Measurements from ENCODE around the gene ZNF491. TPM values are rescaled to one million over a fixed set of nuclear protein-coding genes. Genes with fewer than 3 reads are reported as not detected.
A peak's percentile ranks its signal among the peaks of the same experiment; 100 is the strongest.

ZNF491 gene
- total RNA-seq, 1 experiment from 2014 or later, result not detected

DNA sequence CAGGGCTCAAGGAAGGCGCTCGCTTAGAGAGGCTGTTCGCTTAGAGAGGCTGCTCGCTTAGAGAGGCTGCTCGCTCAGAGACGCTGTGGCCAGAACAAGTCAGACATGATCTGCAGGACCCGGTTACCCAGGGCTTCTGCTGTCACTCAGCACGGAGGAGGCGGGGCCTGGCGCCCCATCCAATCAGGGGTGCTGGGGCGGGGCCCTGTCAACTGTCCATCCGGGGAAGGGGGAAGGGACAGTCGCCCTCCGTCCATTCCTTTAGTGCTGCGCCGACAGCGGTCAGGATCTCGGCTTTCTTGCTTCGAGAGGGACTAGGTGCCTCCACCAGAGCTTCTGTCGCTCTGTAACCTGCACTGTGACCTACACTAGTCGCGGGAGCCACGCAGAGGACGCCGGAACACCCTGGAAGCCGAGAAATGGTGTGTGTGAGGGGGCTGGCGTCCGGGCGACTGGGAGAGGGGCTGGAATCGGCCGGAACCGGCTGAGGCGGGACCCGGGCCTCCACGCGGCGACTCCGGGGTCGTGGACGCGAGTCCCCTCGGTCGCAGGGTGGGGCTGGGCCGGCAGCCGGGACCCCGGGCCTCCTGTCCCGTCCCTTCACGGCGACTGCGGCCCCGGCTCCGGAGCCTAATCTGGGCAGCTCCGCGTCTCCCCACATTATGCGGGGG, 15.8 kb downstream of the ZNF491 start, which contains the start of gene ZNF440:
Gene ZNF440, plus strand, starts transcription at position 245 of the 671 bp plus-strand sequence. Its CDS starts 175 bp downstream, at position 420.
- RAD21 ChIA-PET (ENCODE audit: low non-redundant PET in 1 of 2, low total read pairs in 2 of 2, uncharacterized antibody in 2 of 2, unreplicated experiment in 2 of 2), result no interaction called here
- TF ChIP-seq FOSL1 (IDR thresholded peaks at IDR 0.05; ENCODE audit: low read depth), result no peak
- peak; percentile 97 for TF ChIP-seq POLR2AphosphoS5 (IDR thresholded peaks at IDR 0.05; ENCODE audit: low read depth, low read length)
- peak; percentile 31; the same call in 1 of the 2 replicates for TF ChIP-seq SIN3A (IDR thresholded peaks at IDR 0.05; ENCODE audit: low read depth)
- TF ChIP-seq, protein P1, sequence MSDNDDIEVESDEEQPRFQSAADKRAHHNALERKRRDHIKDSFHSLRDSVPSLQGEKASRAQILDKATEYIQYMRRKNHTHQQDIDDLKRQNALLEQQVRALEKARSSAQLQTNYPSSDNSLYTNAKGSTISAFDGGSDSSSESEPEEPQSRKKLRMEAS (IDR thresholded peaks at IDR 0.05), result no peak; the same call in 1 of the 2 replicates
- TF ChIP-seq SP1 (IDR thresholded peaks at IDR 0.05; ENCODE audit: low read depth), result peak; percentile 60
- no peak for TF ChIP-seq SRF (IDR thresholded peaks at IDR 0.05; ENCODE audit: low read depth)
- TF ChIP-seq CBX3 (IDR thresholded peaks at IDR 0.05; ENCODE audit: low read depth), result no peak
- TF ChIP-seq YY1 (IDR thresholded peaks at IDR 0.05; ENCODE audit: extremely low read depth, insufficient replicate concordance, low read depth, low read length), result peak; percentile 37
- TF ChIP-seq ZNF274 (IDR thresholded peaks at IDR 0.05; ENCODE audit: low read depth, low read length), result no peak
- Histone ChIP-seq H3K4me3 (replicated peaks in 1 of 2; ENCODE audit: low read depth in 1 of 2, low read length in 2 of 2) (peak within 1 kb of the TSS; percentile 73 to 89), H3K36me3 (ENCODE audit: control insufficient read depth in 1 of 2, insufficient read depth in 2 of 2, low read length in 2 of 2) (no peaks in the 10 kb centered on the region), H2AFZ (ENCODE audit: low read depth, low read length, poor library complexity, severe bottlenecking) (peak within 1 kb of the TSS; percentile 68), H3K9me3 (ENCODE audit: control insufficient read depth in 1 of 2, insufficient read depth in 1 of 2, low read depth in 1 of 2, low read length in 2 of 2) (peaks cover 2 to 5% of the 10 kb centered on the region in 2 experiments; a peak in 2 of 4 replicates), H3K9me2 (ENCODE audit: insufficient read depth) (no peaks in the 10 kb centered on the region), H3K79me2 (ENCODE audit: insufficient read depth, low read length) (0 out of 2 replicates have a peak, but pooled peaks cover 4% of the 10 kb centered on the region), H4K20me1 (ENCODE audit: insufficient read depth) (no peaks in the 10 kb centered on the region), H3K9ac (ENCODE audit: low read length) (peak within 1 kb of the TSS; percentile 70), H3K4me1 (ENCODE audit: control insufficient read depth in 1 of 2, insufficient read depth in 2 of 2, low read length in 2 of 2) (peaks cover 0 to 6% of the 10 kb centered on the region in 2 experiments; a peak in 1 of 4 replicates), H3K4me2 (ENCODE audit: low read length) (peak within 1 kb of the TSS; percentile 91), H3K27me3 (ENCODE audit: insufficient read depth, low read length) (no peaks in the 10 kb centered on the region), H3K27ac (ENCODE audit: low read depth, low read length) (peak within 1 kb of the TSS; percentile 75)
- POLR2A ChIA-PET, result interaction anchor here (0.9 kb wide), 1 partner anchor 119 kb away, joined by 3 read pairs; no protein-coding TSS in a partner anchor
- TSS peak; percentile 48 for BruUV-seq (replicated peaks)
- peak; percentile 100 for ATAC-seq
- peak; percentile 83 for DNase-seq (ENCODE audit: low read depth, low spot score)
- intact Hi-C loops (cut with micrococcal nuclease), result loop anchor here (5.0 kb wide), 2 partner anchors 117 to 173 kb away; no protein-coding TSS in a partner anchor
- CTCF ChIA-PET, result no interaction called here

Measured in HCT116 (cell line).